GM18526 (cell line): ENCODE data around the gene FLOT2.

Source experiments
- POLR2A ChIP-seq: IDR thresholded peaks from 3 replicates; pipeline ENCODE4 v1.6.1; 2011; ENCODE audit not compliant: insufficient read length; ENCODE audit errors: extremely low read depth

FLOT2 gene

GRCh38 chr17:28901866-28902818, 4.6 kb upstream of the FLOT2 start:
- TF ChIP-seq POLR2A = no peak

GRCh38 chr17:28900986-28901726, 3.6 kb upstream of the FLOT2 start:
- TF ChIP-seq POLR2A = no peak

- no peak for TF ChIP-seq POLR2A
These were observed 1.8 kb upstream of the FLOT2 start for GRCh38 chr17:28899212-28899815.

DNA sequence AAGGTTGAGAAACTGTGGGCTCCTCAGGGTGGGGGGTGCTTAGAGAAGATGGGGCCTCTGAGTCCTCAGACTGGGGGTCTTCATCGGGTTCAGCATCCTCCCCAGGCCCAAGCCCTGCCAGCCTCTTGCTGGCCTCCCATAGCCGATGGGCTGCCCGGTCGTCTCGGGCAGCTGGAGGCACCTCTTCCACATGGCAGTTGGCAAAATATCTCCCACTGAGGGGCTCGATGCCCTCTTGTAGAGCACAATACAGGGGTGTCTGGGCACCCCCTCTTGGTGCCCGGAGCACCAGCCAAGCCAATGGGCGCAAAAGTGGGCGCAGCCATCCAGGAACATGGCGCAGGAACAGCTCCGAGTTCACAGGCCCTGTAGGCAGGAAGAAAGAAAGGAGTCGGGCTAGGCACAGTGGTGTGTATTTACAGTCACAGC, 1.0 kb upstream of the FLOT2 start:
- no peak for TF ChIP-seq POLR2A

- no peak for TF ChIP-seq POLR2A
These were observed 415 bp upstream of the FLOT2 start for GRCh38 chr17:28897769-28898526.

DNA sequence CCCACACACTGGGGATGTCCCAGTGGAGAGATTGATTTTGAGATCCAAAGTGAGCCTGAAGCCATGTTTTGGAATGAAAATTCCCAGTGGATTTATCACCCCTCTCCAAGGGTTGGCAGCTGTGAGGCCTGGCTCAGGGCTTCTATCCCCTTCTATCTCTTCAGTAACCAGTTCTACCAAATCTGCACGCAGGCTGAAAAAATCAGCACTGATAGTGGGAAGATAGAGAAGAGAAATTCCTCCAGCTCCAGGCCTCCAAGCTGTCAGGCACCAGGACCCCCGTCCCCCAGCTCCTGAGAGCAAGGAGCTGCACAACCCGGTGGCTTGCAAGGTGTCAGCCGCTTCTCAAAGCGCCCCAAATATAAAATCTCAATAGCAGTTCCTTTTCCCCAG, 1.0 kb downstream of the FLOT2 start:
- no peak for TF ChIP-seq POLR2A

DNA sequence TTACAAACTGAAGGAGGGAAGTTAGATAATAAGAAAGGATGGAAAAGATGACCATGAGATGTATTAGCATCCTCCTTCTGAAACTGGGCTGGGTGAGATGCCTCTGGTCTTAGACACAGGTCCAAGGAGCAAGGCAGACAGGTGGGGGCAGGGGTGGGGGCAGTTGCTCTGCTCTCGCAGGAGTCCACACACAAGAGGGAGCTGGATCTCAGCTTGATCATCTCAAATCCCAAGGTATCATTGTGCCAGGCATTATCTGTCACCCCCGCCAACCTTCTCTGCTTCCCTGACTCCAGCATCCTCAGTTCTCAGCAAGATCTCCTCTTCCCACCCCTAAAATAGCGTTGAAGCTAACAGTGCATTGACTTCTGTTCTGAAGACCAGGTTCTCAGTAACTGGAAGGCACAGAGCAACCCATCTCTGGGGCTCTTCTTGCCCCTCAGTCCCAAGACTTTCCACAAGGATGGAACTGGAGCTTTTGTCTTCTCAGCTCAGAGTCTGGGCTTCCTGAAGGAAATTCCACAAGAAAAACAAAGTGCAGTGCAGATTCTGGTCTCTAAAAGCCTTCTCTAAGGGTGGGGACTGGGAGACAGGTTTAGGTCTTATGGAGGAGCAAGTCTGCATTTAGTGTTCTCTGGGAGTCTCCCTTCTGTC, 1.6 kb downstream of the FLOT2 start:
- no peak for TF ChIP-seq POLR2A

DNA sequence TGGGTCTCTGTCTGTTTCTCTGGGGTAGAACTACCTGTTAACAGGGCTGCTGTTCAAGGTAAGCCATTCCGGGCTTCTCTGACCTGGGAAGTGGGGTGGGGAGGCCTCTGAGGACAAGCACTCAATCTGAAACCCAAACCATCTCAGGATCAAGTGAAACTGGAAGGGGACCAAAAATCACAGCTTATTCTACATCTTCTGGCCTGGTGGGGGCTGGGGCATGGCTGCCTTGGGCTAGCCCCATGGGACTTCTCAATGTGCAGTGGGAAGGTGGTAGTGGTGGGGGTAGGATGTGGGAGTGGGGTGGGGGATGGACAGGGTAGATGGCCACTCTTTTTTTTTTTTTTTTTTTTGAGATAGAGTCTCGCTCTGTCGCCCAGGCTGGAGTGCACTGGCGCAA, 5.5 kb downstream of the FLOT2 start:
- TF ChIP-seq POLR2A = no peak

DNA sequence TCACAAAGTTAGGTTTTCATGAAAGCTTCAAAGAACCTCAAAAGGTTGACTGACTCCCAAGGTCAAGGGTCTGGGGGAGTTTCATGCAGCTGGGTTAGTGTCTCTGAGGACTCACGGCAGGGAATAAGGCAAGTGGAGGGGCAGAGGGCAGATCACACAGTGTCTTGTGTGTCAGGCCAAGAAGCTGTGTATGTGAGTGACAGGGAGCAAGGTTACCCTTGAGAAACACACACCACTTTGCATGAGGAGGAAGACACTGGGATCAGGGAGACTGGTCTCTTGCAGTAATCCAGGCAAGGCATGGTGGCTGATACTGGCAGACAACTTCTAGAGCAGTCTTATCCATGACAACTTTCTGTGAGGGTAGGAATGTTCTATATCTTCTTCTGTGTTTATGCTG, 6.3 kb downstream of the FLOT2 start:
- TF ChIP-seq POLR2A = no peak

GRCh38 chr17:28889996-28890395, 7.5 kb downstream of the FLOT2 start:
- no peak for TF ChIP-seq POLR2A

- TF ChIP-seq POLR2A = no peak
These were observed 8.7 kb downstream of the FLOT2 start for GRCh38 chr17:28888832-28889231.

DNA sequence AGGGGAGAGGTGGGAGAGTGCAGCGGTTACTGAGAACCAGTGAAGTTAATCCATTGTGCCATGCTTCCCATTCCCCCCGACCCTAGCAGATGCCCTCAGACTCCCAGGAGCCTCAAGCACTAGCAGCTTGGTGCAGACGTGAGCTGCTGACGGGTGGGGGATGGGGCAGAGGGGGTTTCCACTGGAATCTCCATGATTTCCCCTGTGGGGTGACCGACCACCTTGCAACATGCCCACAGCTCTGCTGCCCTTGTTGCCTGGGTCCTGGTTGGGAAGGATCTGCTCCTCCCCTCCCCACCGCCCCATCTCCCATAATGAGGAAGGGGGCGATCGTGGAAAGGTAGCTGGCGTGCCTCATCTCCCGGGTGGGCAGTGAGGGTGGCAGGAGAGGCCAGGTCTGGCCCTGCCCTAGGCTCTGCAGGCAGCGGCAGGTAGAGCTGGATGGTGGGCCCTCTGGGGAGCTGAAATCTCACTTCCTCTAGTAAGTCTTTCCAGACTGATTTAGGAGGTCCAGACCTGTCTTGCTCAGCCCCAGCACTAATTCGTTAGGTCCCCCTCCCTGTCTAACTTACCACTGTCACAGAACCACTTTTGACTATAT, 9.6 kb downstream of the FLOT2 start:
- no peak for TF ChIP-seq POLR2A

DNA sequence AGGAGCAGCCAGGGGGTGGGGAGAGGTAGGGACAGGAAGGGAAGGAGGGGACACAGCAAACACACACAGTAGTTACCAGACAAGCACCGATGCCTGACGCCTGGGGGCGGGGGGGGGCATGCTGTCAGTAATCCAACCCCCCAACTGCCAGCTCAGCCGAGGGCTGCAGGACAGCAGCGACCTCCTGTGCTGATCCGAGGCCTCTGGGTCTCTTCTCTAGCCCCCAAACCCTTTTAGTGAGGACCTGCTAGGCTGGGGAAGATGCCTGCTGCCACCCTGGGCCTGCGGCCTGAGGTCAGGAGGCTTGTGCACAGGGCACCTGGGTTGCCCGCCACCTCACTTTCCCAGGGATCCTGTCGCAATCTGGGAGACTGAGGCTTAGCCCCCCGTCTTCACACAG, 11.6 kb downstream of the FLOT2 start:
- TF ChIP-seq POLR2A = no peak

GRCh38 chr17:28885363-28885762, 12.2 kb downstream of the FLOT2 start:
- TF ChIP-seq POLR2A = no peak

DNA sequence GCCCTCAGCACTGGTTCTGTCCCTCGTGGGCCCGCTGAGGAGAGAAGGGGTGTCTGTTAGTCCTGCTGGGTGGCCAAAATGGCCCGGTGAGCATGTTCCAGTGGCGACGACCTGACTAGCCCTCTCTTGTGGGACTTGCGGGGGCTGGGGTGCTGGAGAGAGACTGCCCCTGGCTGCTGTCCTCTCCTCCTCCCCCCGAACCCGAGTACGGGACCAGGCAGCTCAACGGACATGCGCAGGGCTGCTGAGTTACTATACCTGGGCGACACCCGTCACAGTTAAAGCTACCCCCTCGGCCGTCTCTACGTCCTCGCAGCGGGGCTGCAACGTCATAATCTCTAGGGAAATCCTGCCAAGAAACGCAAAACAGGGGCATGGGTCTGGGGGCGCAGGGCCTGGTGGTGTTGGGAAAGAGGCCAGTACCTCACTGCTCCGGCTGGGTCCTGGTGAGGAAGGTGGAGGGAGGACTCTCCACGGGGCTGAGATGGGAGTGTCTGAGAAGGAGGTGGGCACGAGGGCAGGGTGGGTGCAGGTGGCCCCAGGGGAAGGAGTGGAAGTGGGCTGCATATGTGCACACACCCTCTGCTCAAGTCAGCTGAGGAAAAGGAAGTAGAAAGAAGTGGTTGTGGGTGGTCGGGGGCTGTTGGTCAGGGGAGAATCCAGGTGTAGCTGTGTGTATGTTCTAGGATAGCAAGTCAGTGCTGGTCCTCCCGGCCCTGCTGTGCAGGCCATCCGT, 13.4 kb downstream of the FLOT2 start:
- TF ChIP-seq POLR2A = no peak
